Measurements from ENCODE around the gene UFD1. TPM values are rescaled to one million over a fixed set of nuclear protein-coding genes. Genes with fewer than 3 reads are reported as not detected.
A peak's percentile ranks its signal among the peaks of the same experiment; 100 is the strongest.

The UFD1 gene
- total and polyA plus RNA-seq, 2 of the 13 experiments (the other 11 are each of a cell fraction or from before 2014, with no cell fraction given), result 47.9 to 51.1 TPM

DNA sequence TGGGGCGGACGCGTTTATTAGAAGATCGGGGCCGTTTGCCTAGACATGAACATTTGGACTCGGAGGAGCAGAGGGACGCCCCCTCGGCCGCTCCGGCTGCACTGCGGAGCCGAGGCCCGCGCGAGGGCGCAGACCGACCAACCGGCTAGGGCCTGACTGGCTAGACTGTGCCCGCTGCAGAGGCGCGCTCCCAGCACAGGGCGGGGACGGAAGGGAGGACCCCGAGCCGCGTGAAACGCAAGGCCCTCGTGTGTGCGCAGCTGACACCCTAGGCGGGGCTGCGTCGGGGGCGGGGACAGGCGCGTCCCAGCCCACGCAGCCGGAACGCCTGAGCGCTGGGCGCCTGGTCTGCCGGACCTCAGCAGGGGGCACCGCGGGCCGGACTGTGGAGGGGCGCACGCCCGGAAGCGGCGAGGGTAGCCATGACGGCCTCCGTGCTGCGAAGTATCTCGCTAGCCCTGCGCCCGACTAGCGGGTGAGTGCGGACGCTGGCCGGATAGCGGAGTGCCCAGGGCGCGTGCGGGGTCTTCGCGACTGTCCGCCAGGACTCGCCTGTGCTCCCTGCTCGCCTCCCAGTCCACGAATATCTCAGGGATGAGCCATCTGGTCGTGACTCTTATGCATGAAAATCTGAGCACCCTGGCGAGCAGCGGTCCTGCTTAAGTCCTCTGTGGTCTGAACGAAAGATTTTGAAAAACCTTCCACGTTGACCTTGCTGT, 46.7 kb downstream of the UFD1 start, which contains the start of gene MRPL40 (continued):
- TF ChIP-seq ZNF3 (CRISPR knock-in tag; IDR thresholded peaks at IDR 0.05) (peak; percentile 24; the same call in 1 of the 2 replicates), ZNF709 (CRISPR knock-in tag; IDR thresholded peaks at IDR 0.05) (peak; percentile 56; the same call in 1 of the 2 replicates), CBX1 (IDR thresholded peaks at IDR 0.05; ENCODE audit: low read depth) (peak; percentile 99), SSRP1 (CRISPR knock-in tag; IDR thresholded peaks at IDR 0.05) (no peak), KDM6A (CRISPR knock-in tag; IDR thresholded peaks at IDR 0.05; ENCODE audit: low read depth) (peak; percentile 55; the same call in 1 of the 2 replicates), RBFOX2 (IDR thresholded peaks at IDR 0.05; ENCODE audit: low read depth, low read length) (peak; percentile 98), IKZF4 (CRISPR knock-in tag; IDR thresholded peaks at IDR 0.05; ENCODE audit: borderline replicate concordance, low read depth, not compliant biosample characterization) (no peak), ZBTB46 (CRISPR knock-in tag; IDR thresholded peaks at IDR 0.05; ENCODE audit: borderline replicate concordance) (no peak), NR3C1 (CRISPR knock-in tag; IDR thresholded peaks at IDR 0.05) (no peak), HNRNPUL1 (IDR thresholded peaks at IDR 0.05; ENCODE audit: low read depth, low read length) (peak; percentile 94), ZNF83 (CRISPR knock-in tag; IDR thresholded peaks at IDR 0.05; ENCODE audit: borderline replicate concordance) (peak; percentile 39; the same call in 1 of the 2 replicates), BHLHE40 (IDR thresholded peaks at IDR 0.05; ENCODE audit: low read length) (no peak; the same call in 1 of the 2 replicates), THRA (CRISPR knock-in tag; IDR thresholded peaks at IDR 0.05; ENCODE audit: borderline replicate concordance) (no peak; the same call in none of the 2 replicates), DRAP1 (CRISPR knock-in tag; IDR thresholded peaks at IDR 0.05) (peak; percentile 94), TBX2 (CRISPR knock-in tag; IDR thresholded peaks at IDR 0.05; ENCODE audit: borderline replicate concordance) (peak; percentile 96), SMC3 (IDR thresholded peaks at IDR 0.05; ENCODE audit: low read length) (no peak), ZNF841 (CRISPR knock-in tag; IDR thresholded peaks at IDR 0.05; ENCODE audit: borderline replicate concordance) (no peak; the same call in 1 of the 2 replicates), ZNF20 (CRISPR knock-in tag; IDR thresholded peaks at IDR 0.05) (no peak)
- TF ChIP-seq, protein P1, sequence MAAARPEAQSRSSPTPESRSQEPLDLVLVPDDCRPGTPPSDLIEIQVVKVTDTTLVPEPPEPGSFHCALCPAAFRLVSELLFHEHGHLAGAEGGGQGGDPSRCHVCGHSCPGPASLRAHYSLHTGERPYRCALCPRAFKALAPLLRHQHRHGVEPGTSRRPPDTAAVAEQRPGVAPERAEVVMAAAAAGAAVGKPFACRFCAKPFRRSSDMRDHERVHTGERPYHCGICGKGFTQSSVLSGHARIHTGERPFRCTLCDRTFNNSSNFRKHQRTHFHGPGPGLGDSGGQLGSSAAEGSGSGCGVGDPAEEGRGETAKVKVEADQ (CRISPR knock-in tag; IDR thresholded peaks at IDR 0.05; ENCODE audit: borderline replicate concordance), result peak; percentile 87
- TF ChIP-seq, protein P2, sequence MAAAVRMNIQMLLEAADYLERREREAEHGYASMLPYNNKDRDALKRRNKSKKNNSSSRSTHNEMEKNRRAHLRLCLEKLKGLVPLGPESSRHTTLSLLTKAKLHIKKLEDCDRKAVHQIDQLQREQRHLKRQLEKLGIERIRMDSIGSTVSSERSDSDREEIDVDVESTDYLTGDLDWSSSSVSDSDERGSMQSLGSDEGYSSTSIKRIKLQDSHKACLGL (CRISPR knock-in tag; IDR thresholded peaks at IDR 0.05), result peak; percentile 95
- TF ChIP-seq, protein P3, sequence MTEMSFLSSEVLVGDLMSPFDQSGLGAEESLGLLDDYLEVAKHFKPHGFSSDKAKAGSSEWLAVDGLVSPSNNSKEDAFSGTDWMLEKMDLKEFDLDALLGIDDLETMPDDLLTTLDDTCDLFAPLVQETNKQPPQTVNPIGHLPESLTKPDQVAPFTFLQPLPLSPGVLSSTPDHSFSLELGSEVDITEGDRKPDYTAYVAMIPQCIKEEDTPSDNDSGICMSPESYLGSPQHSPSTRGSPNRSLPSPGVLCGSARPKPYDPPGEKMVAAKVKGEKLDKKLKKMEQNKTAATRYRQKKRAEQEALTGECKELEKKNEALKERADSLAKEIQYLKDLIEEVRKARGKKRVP (CRISPR knock-in tag; IDR thresholded peaks at IDR 0.05), result peak in 1 of 2 experiments; percentile 69; a peak in 2 of 4 replicates
- TF ChIP-seq, protein P4, sequence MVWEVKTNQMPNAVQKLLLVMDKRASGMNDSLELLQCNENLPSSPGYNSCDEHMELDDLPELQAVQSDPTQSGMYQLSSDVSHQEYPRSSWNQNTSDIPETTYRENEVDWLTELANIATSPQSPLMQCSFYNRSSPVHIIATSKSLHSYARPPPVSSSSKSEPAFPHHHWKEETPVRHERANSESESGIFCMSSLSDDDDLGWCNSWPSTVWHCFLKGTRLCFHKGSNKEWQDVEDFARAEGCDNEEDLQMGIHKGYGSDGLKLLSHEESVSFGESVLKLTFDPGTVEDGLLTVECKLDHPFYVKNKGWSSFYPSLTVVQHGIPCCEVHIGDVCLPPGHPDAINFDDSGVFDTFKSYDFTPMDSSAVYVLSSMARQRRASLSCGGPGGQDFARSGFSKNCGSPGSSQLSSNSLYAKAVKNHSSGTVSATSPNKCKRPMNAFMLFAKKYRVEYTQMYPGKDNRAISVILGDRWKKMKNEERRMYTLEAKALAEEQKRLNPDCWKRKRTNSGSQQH (CRISPR knock-in tag; IDR thresholded peaks at IDR 0.05; ENCODE audit: low read depth), result peak; percentile 99

All from HepG2 (cell line).